Coronary artery (tissue), 2 donors: Measurements from ENCODE around the gene SNX10.

Source experiments
- DNase-seq: peaks from one replicate; pipeline ENCODE4 v3.0.0-alpha.2; 2017; ENCODE audit warnings: low spot score
- H3K27ac ChIP-seq, 2 donors: fragments of 200-600 bp; sonication (generic); one replicate each; pipeline ENCODE4 v1.5.1; 2016 to 2019
- H3K4me3 ChIP-seq: fragments of 200-600 bp; sonication (generic); 2 replicates; pipeline ENCODE4 v1.5.1; 2016; ENCODE audit warnings: mild to moderate bottlenecking, moderate library complexity
- TF ChIP-seq, protein P1 (sequence below): fragments of 200-600 bp; sonication (generic); IDR thresholded peaks from one replicate; pipeline ENCODE4 v1.5.1; 2019; ENCODE audit warnings: antibody characterized with exemption

SNX10 gene

GRCh38 chr7:26381476-26382353, 90.1 kb downstream of the SNX10 start:
- no peak overlapping the region for H3K27ac ChIP-seq
- H3K4me3 ChIP-seq = no peak overlapping the region
- TF ChIP-seq, protein P1, sequence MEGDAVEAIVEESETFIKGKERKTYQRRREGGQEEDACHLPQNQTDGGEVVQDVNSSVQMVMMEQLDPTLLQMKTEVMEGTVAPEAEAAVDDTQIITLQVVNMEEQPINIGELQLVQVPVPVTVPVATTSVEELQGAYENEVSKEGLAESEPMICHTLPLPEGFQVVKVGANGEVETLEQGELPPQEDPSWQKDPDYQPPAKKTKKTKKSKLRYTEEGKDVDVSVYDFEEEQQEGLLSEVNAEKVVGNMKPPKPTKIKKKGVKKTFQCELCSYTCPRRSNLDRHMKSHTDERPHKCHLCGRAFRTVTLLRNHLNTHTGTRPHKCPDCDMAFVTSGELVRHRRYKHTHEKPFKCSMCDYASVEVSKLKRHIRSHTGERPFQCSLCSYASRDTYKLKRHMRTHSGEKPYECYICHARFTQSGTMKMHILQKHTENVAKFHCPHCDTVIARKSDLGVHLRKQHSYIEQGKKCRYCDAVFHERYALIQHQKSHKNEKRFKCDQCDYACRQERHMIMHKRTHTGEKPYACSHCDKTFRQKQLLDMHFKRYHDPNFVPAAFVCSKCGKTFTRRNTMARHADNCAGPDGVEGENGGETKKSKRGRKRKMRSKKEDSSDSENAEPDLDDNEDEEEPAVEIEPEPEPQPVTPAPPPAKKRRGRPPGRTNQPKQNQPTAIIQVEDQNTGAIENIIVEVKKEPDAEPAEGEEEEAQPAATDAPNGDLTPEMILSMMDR = no peak
- no peak for DNase-seq

DNA sequence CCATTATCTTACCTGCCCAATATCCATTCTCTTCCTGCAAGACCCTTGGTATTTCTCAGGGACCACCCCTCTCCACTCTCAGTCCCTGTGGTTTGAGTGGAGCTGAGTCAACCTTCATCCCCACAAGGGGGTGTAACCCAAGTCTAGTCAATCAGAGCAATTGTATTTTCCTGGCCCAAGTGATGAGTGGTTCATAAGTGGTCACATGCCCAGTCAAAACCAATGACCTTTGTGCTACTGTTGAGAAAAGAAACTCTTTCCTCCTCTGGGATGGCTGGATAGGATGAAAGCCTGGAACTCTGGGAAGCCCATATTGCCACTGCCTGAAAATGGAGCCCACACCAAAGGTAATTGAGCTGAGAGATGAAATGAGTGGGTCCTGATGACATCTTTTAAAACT, 93.6 kb downstream of the SNX10 start:
- Histone ChIP-seq H3K27ac (no peak overlapping the region), H3K4me3 (no peak overlapping the region)
- TF ChIP-seq, protein P1 = no peak
- no peak for DNase-seq

GRCh38 chr7:26387731-26388130, 96.1 kb downstream of the SNX10 start:
- Histone ChIP-seq H3K4me3 (no peak overlapping the region), H3K27ac (no peak overlapping the region)
- no peak for DNase-seq
- TF ChIP-seq, protein P1 = no peak

DNA sequence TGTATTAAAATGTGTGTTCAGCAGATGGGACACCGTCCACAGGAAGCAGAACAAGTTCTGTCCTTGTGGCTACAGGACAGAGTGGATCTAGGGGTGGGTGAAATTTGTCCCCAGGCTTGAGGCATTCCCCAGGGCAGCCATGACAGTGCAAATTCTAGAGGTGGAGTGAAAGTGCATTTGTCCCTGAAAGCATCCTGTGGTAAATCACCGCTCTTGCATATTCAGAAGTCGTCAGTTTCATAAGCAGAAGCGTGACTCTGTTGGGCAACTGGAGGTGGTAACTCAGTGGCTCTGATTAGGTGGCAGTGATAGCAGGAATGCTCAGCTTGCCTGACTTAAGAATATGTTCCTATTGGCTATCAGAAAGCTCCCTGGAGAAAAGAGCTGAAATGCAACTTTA, 96.6 kb downstream of the SNX10 start:
- TF ChIP-seq, protein P1 = no peak
- DNase-seq = no peak
- H3K27ac ChIP-seq = no peak overlapping the region
- H3K4me3 ChIP-seq = no peak overlapping the region

- Histone ChIP-seq H3K4me3 (no peak overlapping the region), H3K27ac (no peak overlapping the region)
- DNase-seq = no peak
- TF ChIP-seq, protein P1 = no peak
Measured at GRCh38 chr7:26390016-26390415, 98.4 kb downstream of the SNX10 start.

DNA sequence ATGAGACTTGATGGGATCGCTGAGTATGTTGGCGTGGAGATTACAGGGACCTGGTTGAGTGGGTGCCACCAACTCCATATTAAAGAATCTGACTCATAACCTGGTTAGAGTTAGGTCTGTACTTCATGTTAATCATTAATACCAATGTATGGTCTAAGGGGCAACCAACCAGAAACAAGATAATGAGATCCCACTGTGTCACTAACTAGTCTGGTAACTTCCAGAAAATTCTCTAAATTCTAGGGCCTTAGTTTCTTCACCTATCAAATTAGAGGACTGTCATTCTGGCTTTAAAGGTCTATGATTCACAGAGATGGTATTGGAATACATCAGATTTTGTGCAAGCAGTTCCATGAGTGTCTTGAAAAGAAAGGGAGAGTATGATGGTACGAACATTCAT, 102.2 kb downstream of the SNX10 start:
- no peak for DNase-seq
- Histone ChIP-seq H3K27ac (no peak overlapping the region), H3K4me3 (no peak overlapping the region)
- TF ChIP-seq, protein P1 = no peak

DNA sequence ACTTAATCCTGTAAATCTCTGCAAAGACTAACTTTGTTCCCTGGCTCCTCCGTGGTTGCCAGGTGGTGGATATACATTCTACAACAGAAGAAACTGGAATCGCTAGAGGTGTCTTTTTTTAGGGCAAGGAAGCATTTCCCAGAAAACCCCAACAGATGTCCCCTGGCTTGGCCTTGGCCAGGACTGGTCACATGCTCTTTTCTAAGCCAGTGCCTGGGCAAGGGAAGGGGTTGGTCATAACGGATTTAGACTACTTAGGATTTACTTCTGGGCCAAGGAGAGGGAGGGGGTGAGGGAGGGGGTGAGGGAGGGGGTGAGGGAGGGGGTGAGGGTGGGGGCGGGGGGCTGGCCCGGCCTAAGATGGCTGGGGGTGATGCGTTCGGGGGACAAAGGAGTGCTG, 105.7 kb downstream of the SNX10 start:
- no peak for DNase-seq
- H3K27ac ChIP-seq = no peak overlapping the region

More for the DNA sequence above, 105.7 kb downstream of the SNX10 start:
- TF ChIP-seq, protein P1 = no peak
- no peak overlapping the region for H3K4me3 ChIP-seq
